ENCODE results near the gene SFTPB. TPM values are rescaled to one million over a fixed set of nuclear protein-coding genes. Genes with fewer than 3 reads are reported as not detected.

The SFTPB gene
- total RNA-seq (under 1 TPM in 1 of 9 donors, not detected in 8; 0.23 TPM), polyA plus RNA-seq (under 1 TPM in 1 of 2 donors, not detected in 1; 0.83 TPM)
- long read RNA-seq, donor 1: 0 reads
- long read RNA-seq, donor 2: 0 reads
- long read RNA-seq, donor 3: 0 reads

- Histone ChIP-seq H3K9me3 (no peaks in the 10 kb centered on the region), H3K36me3 (no peaks in the 10 kb centered on the region), H3K4me3 (no peak within 1 kb of the TSS), H3K27me3 (no peaks in the 10 kb centered on the region), H3K4me1 (peaks cover 0 to 23% (median 4%) of the 10 kb centered on the region in 12 donors), H3K27ac (no peak within 1 kb of the TSS)
- 90 to 100% (median 94%) methylated on average over 2 to 5 of the region's 5 CpGs for WGBS, 4 donors
- no peak for ATAC-seq
- intact Hi-C loops (cut with DNase I): loop anchor here in 1 of 10 donors (10.0 kb wide), 1 partner anchor 147 kb away; no protein-coding TSS in a partner anchor
- no peak for DNase-seq
- TF ChIP-seq POLR2A (IDR thresholded peaks at IDR 0.05) (no peak), CTCF (IDR thresholded peaks at IDR 0.05) (no peak)
Measured at GRCh38 chr2:85668009-85668856, at the start of gene SFTPB. SFTPB (minus strand) TSS chr2:85668199; CDS start chr2:85668183, 16 bp downstream.

GRCh38 chr2:85717308-85718008 is 49.5 kb upstream of the SFTPB start:
- no peaks in the 10 kb centered on the region for H3K9me3 ChIP-seq
- no peaks in the 10 kb centered on the region for H3K36me3 ChIP-seq
- no peaks in the 10 kb centered on the region for H3K27me3 ChIP-seq
- 76 to 82% (median 80%) methylated on average over 15 of the region's 15 CpGs for WGBS, 4 donors
- intact Hi-C loops (cut with DNase I): loop anchor here in 1 of 10 donors (5.0 kb wide), 1 partner anchor 360 kb away; no protein-coding TSS in a partner anchor
- H3K4me3 ChIP-seq: no peak overlapping the region
- no peak for DNase-seq
- H3K4me1 ChIP-seq: peaks cover 0 to 42% (median 23%) of the 10 kb centered on the region in 12 donors
- no peak overlapping the region for H3K27ac ChIP-seq
- ATAC-seq: no peak
- no peak for TF ChIP-seq CTCF (IDR thresholded peaks at IDR 0.05)

- no peaks in the 10 kb centered on the region for H3K36me3 ChIP-seq
- WGBS, 4 donors: 74 to 83% (median 80%) methylated on average over 13 of the region's 13 CpGs
- DNase-seq: no peak
- TF ChIP-seq CTCF (IDR thresholded peaks at IDR 0.05): no peak
- no peak for TF ChIP-seq POLR2A (IDR thresholded peaks at IDR 0.05)
- H3K27me3 ChIP-seq: no peaks in the 10 kb centered on the region
- peaks cover 0 to 52% (median 29%) of the 10 kb centered on the region in 12 donors for H3K4me1 ChIP-seq
- intact Hi-C loops (cut with DNase I): loop anchor here in 1 of 10 donors (5.0 kb wide), 1 partner anchor 361 kb away; no protein-coding TSS in a partner anchor
- no peak overlapping the region for H3K27ac ChIP-seq
- H3K9me3 ChIP-seq: no peaks in the 10 kb centered on the region
- H3K4me3 ChIP-seq: no peak overlapping the region
- ATAC-seq: no peak
Measured at GRCh38 chr2:85716346-85716914, 48.4 kb upstream of the SFTPB start.

All from heart left ventricle (tissue), 16 donors.